Transverse colon (tissue), 3 donors: ENCODE results near the gene ATRAID.

ENCODE experiments used
- POLR2A ChIP-seq: fragments of 450-650 bp; IDR thresholded peaks from one replicate; pipeline ENCODE4 v1.6.1; 2016; ENCODE audit warnings: antibody characterized with exemption, mild to moderate bottlenecking, moderate library complexity
- TF ChIP-seq, protein P1 (sequence below), 5 experiments: fragments of 200-600 bp in 3 of 5; fragments of 450-650 bp in 2 of 5; sonication (generic) in 3 of 5; IDR thresholded peaks; 1 replicate in 2 of 5; 2 replicates in 3 of 5; pipeline ENCODE4 v1.5.1; 2016 to 2017; ENCODE audit warnings: antibody characterized with exemption in 5 of 5, inconsistent platforms in 3 of 5, mild to moderate bottlenecking in 2 of 5, moderate library complexity in 1 of 5

DNA sequence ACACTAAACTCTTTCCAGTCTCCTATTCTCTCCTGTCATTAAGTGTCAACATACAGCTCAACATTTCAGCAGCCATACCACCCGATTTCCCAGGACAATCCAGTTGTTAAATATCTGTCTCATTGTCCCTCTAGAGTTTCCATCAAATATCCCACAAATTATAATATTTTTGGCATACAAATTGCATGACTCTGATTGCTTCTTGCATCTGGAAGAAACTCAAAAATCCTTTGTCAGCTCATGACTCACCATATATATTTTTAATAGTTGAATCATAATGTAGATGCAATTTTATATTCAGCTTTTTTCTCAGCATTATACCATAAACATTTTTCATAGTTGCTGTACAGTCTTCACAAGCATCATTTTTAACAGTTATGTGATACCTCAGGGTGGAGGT is 43.8 kb downstream of the ATRAID start:
- TF ChIP-seq POLR2A = no peak
- TF ChIP-seq, protein P1, sequence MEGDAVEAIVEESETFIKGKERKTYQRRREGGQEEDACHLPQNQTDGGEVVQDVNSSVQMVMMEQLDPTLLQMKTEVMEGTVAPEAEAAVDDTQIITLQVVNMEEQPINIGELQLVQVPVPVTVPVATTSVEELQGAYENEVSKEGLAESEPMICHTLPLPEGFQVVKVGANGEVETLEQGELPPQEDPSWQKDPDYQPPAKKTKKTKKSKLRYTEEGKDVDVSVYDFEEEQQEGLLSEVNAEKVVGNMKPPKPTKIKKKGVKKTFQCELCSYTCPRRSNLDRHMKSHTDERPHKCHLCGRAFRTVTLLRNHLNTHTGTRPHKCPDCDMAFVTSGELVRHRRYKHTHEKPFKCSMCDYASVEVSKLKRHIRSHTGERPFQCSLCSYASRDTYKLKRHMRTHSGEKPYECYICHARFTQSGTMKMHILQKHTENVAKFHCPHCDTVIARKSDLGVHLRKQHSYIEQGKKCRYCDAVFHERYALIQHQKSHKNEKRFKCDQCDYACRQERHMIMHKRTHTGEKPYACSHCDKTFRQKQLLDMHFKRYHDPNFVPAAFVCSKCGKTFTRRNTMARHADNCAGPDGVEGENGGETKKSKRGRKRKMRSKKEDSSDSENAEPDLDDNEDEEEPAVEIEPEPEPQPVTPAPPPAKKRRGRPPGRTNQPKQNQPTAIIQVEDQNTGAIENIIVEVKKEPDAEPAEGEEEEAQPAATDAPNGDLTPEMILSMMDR (IDR thresholded peaks at IDR 0.05) = no peak
